ENCODE data around the gene TMOD3. TPM values are rescaled to one million over a fixed set of nuclear protein-coding genes. Genes with fewer than 3 reads are reported as not detected.

Gene TMOD3
- total and polyA plus RNA-seq, 7 donors, result 1.8 to 22.6 (median 7.4) TPM

DNA sequence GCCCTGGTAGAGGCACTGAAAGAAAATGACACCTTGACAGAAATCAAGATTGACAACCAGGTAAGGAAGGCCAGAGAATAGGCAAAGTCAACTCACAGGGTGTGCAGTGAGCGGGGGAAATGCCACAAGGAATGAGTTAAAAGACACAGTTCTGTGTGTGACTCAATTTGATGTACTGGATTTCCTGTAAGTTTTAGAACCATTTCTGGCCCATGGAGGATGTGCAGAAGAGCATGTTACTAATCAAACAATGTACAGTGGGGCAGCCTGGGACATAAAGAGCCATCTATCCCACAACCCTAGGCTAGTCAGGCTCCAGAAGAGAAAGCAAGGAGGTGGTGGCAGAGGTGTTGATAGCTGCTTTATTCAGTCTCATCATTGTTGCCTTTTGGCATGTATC is 31.2 kb upstream of the TMOD3 start:
- no peaks in the 10 kb centered on the region for H3K27me3 ChIP-seq (ENCODE audit: insufficient read depth in 3 of 3, low read length in 2 of 3)
- TF ChIP-seq, protein P1, sequence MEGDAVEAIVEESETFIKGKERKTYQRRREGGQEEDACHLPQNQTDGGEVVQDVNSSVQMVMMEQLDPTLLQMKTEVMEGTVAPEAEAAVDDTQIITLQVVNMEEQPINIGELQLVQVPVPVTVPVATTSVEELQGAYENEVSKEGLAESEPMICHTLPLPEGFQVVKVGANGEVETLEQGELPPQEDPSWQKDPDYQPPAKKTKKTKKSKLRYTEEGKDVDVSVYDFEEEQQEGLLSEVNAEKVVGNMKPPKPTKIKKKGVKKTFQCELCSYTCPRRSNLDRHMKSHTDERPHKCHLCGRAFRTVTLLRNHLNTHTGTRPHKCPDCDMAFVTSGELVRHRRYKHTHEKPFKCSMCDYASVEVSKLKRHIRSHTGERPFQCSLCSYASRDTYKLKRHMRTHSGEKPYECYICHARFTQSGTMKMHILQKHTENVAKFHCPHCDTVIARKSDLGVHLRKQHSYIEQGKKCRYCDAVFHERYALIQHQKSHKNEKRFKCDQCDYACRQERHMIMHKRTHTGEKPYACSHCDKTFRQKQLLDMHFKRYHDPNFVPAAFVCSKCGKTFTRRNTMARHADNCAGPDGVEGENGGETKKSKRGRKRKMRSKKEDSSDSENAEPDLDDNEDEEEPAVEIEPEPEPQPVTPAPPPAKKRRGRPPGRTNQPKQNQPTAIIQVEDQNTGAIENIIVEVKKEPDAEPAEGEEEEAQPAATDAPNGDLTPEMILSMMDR (IDR thresholded peaks at IDR 0.05), result no peak
- DNase-seq, result no peak
- H3K4me1 ChIP-seq, result no peaks in the 10 kb centered on the region
- H3K4me3 ChIP-seq, result no peak overlapping the region
- H3K9me3 ChIP-seq, result no peaks in the 10 kb centered on the region
- ATAC-seq, result no peak
- no peak overlapping the region for H3K27ac ChIP-seq
- peaks cover 0 to 15% of the 10 kb centered on the region in 2 donors for H3K36me3 ChIP-seq (ENCODE audit: insufficient read depth in 1 of 2, low read depth in 1 of 2)
- WGBS, 3 donors, result 91 to 100% (median 96%) methylated on average over 1 of the region's 1 CpG
- intact Hi-C loops (cut with DNase I), result no loop called here

DNA sequence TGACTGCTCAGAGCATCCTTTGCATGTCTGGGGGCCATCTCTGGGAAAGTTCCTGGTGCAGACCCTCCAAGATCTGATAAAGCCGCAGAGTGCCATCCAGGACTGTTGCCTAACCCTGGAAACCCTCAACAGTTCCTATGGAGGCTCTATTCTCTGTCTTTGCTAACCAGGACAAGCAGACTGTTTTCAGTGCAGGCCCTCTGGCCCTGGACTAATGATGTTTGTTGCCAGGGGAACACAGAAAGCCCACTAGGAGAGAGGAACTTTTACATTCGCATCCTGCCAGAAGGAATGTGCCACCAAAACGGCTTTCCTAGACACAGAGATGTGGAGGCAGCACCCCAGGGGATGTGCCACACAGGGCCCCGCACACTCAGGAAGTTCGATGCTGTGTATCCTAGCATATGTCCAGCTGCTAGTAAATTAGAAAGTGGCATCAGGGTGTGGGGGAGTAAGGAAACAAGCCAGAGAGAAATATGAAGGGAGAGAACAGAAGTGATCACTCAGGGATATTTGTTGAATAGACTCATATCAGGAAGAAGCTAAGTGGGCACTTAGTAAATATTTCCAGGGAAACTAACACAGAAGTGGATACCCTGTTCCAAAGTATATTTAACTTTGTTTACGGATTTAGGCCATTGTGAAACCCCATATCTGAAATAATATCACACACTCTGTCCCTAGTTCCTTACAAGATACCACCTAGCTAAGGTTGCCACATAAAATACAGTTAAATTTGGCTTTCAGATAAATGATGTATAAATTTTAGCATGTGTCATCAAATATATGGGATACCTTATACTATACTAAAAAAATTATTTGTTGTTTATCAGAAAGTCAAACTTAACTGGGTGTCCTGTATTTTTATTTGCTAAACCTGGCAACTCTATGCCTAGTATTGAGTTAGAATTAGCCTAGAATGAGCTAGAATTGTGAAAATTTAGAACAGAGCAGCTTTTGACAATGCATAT is 29.9 kb upstream of the TMOD3 start:
- intact Hi-C loops (cut with DNase I), result no loop called here
- Histone ChIP-seq H3K9me3 (no peaks in the 10 kb centered on the region), H3K4me1 (no peaks in the 10 kb centered on the region), H3K27me3 (ENCODE audit: insufficient read depth in 3 of 3, low read length in 2 of 3) (no peaks in the 10 kb centered on the region), H3K36me3 (ENCODE audit: insufficient read depth in 1 of 2, low read depth in 1 of 2) (peaks cover 0 to 15% of the 10 kb centered on the region in 2 donors), H3K27ac (no peak overlapping the region), H3K4me3 (no peak overlapping the region)
- WGBS, 3 donors, result 72 to 87% (median 86%) methylated on average over 6 of the region's 6 CpGs
- DNase-seq, result no peak
- TF ChIP-seq, protein P1 (IDR thresholded peaks at IDR 0.05), result no peak
- no peak for ATAC-seq

- intact Hi-C loops (cut with DNase I), result no loop called here
- WGBS, 3 donors, result 22 to 46% (median 33%) methylated on average over 3 of the region's 3 CpGs
- peak; percentile 20 to 52 for DNase-seq
Observed at GRCh38 chr15:51801391-51801835, 28.0 kb upstream of the TMOD3 start.

GRCh38 chr15:51802593-51802992 is 26.9 kb upstream of the TMOD3 start:
- no peaks in the 10 kb centered on the region for H3K27me3 ChIP-seq (ENCODE audit: insufficient read depth in 3 of 3, low read length in 2 of 3)
- DNase-seq, result no peak
- ATAC-seq, result no peak
- H3K36me3 ChIP-seq (ENCODE audit: insufficient read depth in 1 of 2, low read depth in 1 of 2), result peaks cover 0 to 32% of the 10 kb centered on the region in 2 donors
- no peaks in the 10 kb centered on the region for H3K9me3 ChIP-seq
- no peak overlapping the region for H3K27ac ChIP-seq
- WGBS, 3 donors, result 93 to 96% (median 95%) methylated on average over 5 of the region's 5 CpGs
- intact Hi-C loops (cut with DNase I), result no loop called here
- H3K4me3 ChIP-seq, result no peak overlapping the region
- TF ChIP-seq, protein P1 (IDR thresholded peaks at IDR 0.05), result no peak
- H3K4me1 ChIP-seq, result no peaks in the 10 kb centered on the region

More at GRCh38 chr15:51801391-51801835, 28.0 kb upstream of the TMOD3 start:
- H3K27ac ChIP-seq, result no peak overlapping the region
- no peaks in the 10 kb centered on the region for H3K9me3 ChIP-seq
- H3K4me1 ChIP-seq, result no peaks in the 10 kb centered on the region
- peaks cover 0 to 20% of the 10 kb centered on the region in 2 donors for H3K36me3 ChIP-seq (ENCODE audit: insufficient read depth in 1 of 2, low read depth in 1 of 2)
- TF ChIP-seq, protein P1 (IDR thresholded peaks at IDR 0.05), result peak; percentile 40
- peak in 1 of 4 donors; percentile 61 for ATAC-seq
- H3K4me3 ChIP-seq, result no peak overlapping the region
- no peaks in the 10 kb centered on the region for H3K27me3 ChIP-seq (ENCODE audit: insufficient read depth in 3 of 3, low read length in 2 of 3)
